SU-DHL-6 (cell line): Measurements from ENCODE around the gene YTHDF1.

Experiments used
- H2AFZ ChIP-seq: fragments of 200-600 bp; sonication (generic); 2 replicates; pipeline ENCODE4 v1.6.1; 2014; ENCODE audit warnings: low read depth, mild to moderate bottlenecking, moderate library complexity, mixed read lengths, antibody characterized with exemption, low read length; ENCODE audit not compliant: severe bottlenecking
- H3F3A ChIP-seq: fragments of 200-600 bp; shearing (Covaris generic); 2 replicates; pipeline ENCODE4 v1.6.0; 2016; ENCODE audit warnings: antibody characterized with exemption, mild to moderate bottlenecking; ENCODE audit not compliant: insufficient read depth
- H3K27ac ChIP-seq: fragments of 200-600 bp; sonication (generic); 2 replicates; pipeline ENCODE4 v1.5.1; 2016; ENCODE audit warnings: low read depth, mild to moderate bottlenecking, low read length, moderate library complexity, mixed read lengths
- H3K27me3 ChIP-seq: fragments of 200-600 bp; sonication (generic), shearing (Covaris generic); 2 replicates; pipeline ENCODE4 v1.6.0; 2014; ENCODE audit warnings: mild to moderate bottlenecking, low read length
- H3K36me3 ChIP-seq: fragments of 200-600 bp; sonication (generic); 2 replicates; pipeline ENCODE4 v1.6.1; 2014; ENCODE audit warnings: mild to moderate bottlenecking, low read length, mixed read lengths
- H3K4me2 ChIP-seq: fragments of 300-600, 200-600 bp; shearing (Covaris generic), sonication (generic); 2 replicates; pipeline ENCODE4 v1.6.0; 2014; ENCODE audit warnings: low read length, low read depth, mild to moderate bottlenecking; ENCODE audit not compliant: poor library complexity, severe bottlenecking
- H3K4me3 ChIP-seq: fragments of 200-600 bp; sonication (generic); 2 replicates; pipeline ENCODE4 v1.5.1; 2014; ENCODE audit warnings: antibody characterized with exemption, low read length, mild to moderate bottlenecking, mixed read lengths; ENCODE audit not compliant: insufficient read depth, poor library complexity, severe bottlenecking
- H3K79me2 ChIP-seq: fragments of 200-600 bp; sonication (generic); 2 replicates; pipeline ENCODE4 v1.6.1; 2014; ENCODE audit warnings: mild to moderate bottlenecking, low read length, moderate library complexity; ENCODE audit not compliant: insufficient read depth
- H3K9ac ChIP-seq: fragments of 200-600 bp; sonication (generic); 2 replicates; pipeline ENCODE4 v1.7.0; 2014; ENCODE audit warnings: mild to moderate bottlenecking, low read length
- H3K9me2 ChIP-seq: fragments of 200-600 bp; sonication (generic); replicated peaks from 2 replicates; pipeline ENCODE4 v1.6.1; 2014; ENCODE audit warnings: low read length; ENCODE audit not compliant: insufficient read depth
- H3K9me3 ChIP-seq: fragments of 200-600 bp; sonication (generic); 2 replicates; pipeline ENCODE4 v1.6.1; 2014; ENCODE audit warnings: low read length, mixed read lengths; ENCODE audit not compliant: insufficient read depth
- H4K20me1 ChIP-seq: fragments of 200-600 bp; sonication (generic); 2 replicates; pipeline ENCODE4 v1.6.1; 2014; ENCODE audit warnings: low read depth, mild to moderate bottlenecking, antibody characterized with exemption, low read length, moderate library complexity, mixed read lengths
- EZH2phosphoT487 ChIP-seq: fragments of 200-600 bp; sonication (generic), shearing (Covaris generic); conservative IDR thresholded peaks from 2 replicates; pipeline ENCODE4 v1.6.1; 2018; ENCODE audit warnings: mild to moderate bottlenecking, antibody characterized with exemption, low read length, moderate library complexity, mixed read lengths
- TF ChIP-seq, protein P1 (sequence below): fragments of 200-600 bp; sonication (generic); IDR thresholded peaks from one replicate; pipeline ENCODE4 v1.5.1; 2017; ENCODE audit warnings: antibody characterized with exemption, mild to moderate bottlenecking, low read length, moderate library complexity; ENCODE audit not compliant: insufficient read depth, poor library complexity, severe bottlenecking

Gene YTHDF1

DNA sequence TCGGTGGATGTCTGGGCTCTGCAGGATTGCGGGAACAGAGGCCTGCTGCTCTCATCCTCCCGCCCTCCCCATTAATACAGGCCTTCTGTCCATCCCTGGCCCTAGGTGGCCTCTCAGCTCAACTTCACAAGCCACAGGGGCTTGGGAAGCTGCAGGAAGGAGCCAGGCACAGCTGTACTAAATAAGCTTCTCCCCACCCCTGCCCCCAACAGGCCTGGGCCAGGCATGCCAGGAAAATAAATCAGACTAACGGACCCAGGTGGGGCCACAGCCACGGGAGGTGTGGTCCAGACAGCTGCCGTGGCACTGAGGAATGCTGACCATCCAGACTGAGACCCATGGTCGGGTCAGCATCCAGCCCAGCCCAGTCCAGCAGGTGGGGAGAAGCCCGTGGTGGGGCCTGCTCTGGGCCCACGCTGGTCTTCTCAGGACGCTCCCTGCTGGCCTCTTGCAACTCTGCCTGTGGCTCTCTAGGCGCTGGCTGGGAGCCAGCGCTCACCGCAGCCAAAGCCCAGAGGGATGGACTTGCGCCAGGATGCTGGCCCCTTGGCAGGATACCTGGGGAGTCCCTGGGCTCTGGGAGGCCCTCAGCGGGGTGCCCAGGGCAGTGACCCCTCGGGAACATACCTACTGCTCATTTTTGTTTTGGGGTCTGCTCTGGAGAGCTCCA is 8.6 kb upstream of the YTHDF1 start:
- no peaks in the 10 kb centered on the region for H4K20me1 ChIP-seq
- no peaks in the 10 kb centered on the region for H3K9me3 ChIP-seq
- no peak overlapping the region for H2AFZ ChIP-seq
- H3K27ac ChIP-seq: no peak overlapping the region
- H3K79me2 ChIP-seq: no peaks in the 10 kb centered on the region
- no peaks in the 10 kb centered on the region for H3K9me2 ChIP-seq
- no peak overlapping the region for H3K4me2 ChIP-seq
- H3F3A ChIP-seq: no peaks in the 10 kb centered on the region
- no peaks in the 10 kb centered on the region for H3K36me3 ChIP-seq
- TF ChIP-seq, protein P1, sequence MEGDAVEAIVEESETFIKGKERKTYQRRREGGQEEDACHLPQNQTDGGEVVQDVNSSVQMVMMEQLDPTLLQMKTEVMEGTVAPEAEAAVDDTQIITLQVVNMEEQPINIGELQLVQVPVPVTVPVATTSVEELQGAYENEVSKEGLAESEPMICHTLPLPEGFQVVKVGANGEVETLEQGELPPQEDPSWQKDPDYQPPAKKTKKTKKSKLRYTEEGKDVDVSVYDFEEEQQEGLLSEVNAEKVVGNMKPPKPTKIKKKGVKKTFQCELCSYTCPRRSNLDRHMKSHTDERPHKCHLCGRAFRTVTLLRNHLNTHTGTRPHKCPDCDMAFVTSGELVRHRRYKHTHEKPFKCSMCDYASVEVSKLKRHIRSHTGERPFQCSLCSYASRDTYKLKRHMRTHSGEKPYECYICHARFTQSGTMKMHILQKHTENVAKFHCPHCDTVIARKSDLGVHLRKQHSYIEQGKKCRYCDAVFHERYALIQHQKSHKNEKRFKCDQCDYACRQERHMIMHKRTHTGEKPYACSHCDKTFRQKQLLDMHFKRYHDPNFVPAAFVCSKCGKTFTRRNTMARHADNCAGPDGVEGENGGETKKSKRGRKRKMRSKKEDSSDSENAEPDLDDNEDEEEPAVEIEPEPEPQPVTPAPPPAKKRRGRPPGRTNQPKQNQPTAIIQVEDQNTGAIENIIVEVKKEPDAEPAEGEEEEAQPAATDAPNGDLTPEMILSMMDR: no peak
- TF ChIP-seq EZH2phosphoT487: no peak
- no peak overlapping the region for H3K9ac ChIP-seq
- no peaks in the 10 kb centered on the region for H3K27me3 ChIP-seq
- H3K4me3 ChIP-seq: no peak overlapping the region

DNA sequence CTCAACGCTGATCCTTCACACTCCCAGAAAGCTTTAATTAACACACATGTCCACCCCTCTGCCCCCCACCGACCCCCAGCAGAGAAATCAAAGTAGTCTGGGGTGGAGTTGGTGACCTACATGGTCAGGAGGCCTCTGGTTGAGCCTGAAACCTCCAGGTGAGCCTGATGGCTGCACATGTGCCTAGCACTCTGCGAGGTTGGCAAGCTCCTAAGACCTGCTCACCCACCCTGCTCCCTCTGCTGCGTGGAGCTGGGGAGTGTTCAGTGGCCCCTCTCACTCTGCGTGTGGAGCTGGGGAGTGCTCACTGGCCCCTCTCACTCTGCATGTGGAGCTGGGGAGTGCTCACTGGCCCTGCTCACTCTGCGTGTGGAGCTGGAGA is 7.9 kb upstream of the YTHDF1 start:
- Histone ChIP-seq H3K9ac (no peak overlapping the region), H3K9me2 (no peaks in the 10 kb centered on the region), H3F3A (no peaks in the 10 kb centered on the region), H4K20me1 (no peaks in the 10 kb centered on the region), H2AFZ (no peak overlapping the region), H3K79me2 (no peaks in the 10 kb centered on the region), H3K27me3 (no peaks in the 10 kb centered on the region), H3K36me3 (no peaks in the 10 kb centered on the region), H3K27ac (no peak overlapping the region), H3K4me2 (no peak overlapping the region), H3K4me3 (no peak overlapping the region), H3K9me3 (no peaks in the 10 kb centered on the region)
- TF ChIP-seq, protein P1: no peak
- TF ChIP-seq EZH2phosphoT487: no peak

DNA sequence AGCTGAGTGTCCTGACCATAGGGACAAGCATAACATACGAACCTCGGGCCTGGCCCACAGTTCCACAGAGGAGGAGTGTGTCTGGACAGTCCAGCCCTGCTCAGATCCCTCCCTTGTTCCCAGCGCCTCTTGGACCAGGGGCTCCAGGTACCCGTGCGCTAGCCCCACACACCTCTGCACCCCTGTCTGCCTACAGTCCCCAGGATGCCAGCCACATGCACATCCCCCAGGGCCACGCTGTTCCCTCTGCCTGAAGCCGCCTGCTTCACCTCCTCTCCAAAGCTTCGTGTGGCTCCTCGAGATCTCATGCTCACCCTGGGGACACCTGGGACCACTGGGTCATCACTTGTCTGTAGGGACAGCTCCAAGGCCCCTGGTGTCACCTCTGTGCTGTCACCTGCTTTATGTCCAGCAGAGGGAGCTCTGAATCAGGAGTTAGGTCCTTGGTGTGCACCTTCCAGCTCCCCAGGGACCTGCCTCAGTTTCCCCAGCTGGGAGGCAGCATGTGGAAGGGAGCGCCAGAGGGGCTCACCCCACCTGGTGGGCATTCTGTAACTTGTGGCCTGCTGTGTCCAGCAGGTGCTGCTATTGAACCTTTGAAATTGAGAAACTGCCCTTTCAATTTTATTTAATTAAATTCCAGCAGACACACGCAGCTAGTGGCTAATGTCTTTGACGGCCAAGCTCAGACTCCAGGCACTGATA is 7.3 kb upstream of the YTHDF1 start:
- Histone ChIP-seq H3K9me2 (no peaks in the 10 kb centered on the region), H4K20me1 (no peaks in the 10 kb centered on the region), H3K36me3 (no peaks in the 10 kb centered on the region), H3K9ac (no peak overlapping the region), H3K4me2 (no peak overlapping the region), H2AFZ (no peak overlapping the region), H3K79me2 (no peaks in the 10 kb centered on the region), H3K27ac (no peak overlapping the region), H3F3A (no peaks in the 10 kb centered on the region), H3K9me3 (no peaks in the 10 kb centered on the region), H3K4me3 (no peak overlapping the region), H3K27me3 (no peaks in the 10 kb centered on the region)
- TF ChIP-seq, protein P1: peak; percentile 76
- no peak for TF ChIP-seq EZH2phosphoT487
